GM12891 (cell line): Measurements from ENCODE around the gene ACTR3C.
"Not testable (repeated sequence)": the region's sequence is repeated elsewhere in the genome, so short reads cannot be mapped to it uniquely, and the experiment has no call there.

Experiments
- PAX5 ChIP-seq: IDR thresholded peaks from 2 replicates; pipeline ENCODE4 v1.6.1; 2011; ENCODE audit warnings: low read length, moderate library complexity, mild to moderate bottlenecking; ENCODE audit not compliant: insufficient read depth, severe bottlenecking
- POLR2A ChIP-seq: IDR thresholded peaks from 2 replicates; pipeline ENCODE4 v1.6.1; 2011; ENCODE audit warnings: low read depth, low read length, control low read depth
- POLR2AphosphoS5 ChIP-seq: IDR thresholded peaks from 2 replicates; pipeline ENCODE4 v1.6.1; 2011; ENCODE audit warnings: low read depth, low read length, control low read depth
- SPI1 ChIP-seq: IDR thresholded peaks from 2 replicates; pipeline ENCODE4 v1.6.1; 2011; ENCODE audit warnings: low read depth, low read length, control low read depth
- TAF1 ChIP-seq: IDR thresholded peaks from 2 replicates; pipeline ENCODE4 v1.6.1; 2011; ENCODE audit warnings: low read depth, low read length, control low read depth

DNA sequence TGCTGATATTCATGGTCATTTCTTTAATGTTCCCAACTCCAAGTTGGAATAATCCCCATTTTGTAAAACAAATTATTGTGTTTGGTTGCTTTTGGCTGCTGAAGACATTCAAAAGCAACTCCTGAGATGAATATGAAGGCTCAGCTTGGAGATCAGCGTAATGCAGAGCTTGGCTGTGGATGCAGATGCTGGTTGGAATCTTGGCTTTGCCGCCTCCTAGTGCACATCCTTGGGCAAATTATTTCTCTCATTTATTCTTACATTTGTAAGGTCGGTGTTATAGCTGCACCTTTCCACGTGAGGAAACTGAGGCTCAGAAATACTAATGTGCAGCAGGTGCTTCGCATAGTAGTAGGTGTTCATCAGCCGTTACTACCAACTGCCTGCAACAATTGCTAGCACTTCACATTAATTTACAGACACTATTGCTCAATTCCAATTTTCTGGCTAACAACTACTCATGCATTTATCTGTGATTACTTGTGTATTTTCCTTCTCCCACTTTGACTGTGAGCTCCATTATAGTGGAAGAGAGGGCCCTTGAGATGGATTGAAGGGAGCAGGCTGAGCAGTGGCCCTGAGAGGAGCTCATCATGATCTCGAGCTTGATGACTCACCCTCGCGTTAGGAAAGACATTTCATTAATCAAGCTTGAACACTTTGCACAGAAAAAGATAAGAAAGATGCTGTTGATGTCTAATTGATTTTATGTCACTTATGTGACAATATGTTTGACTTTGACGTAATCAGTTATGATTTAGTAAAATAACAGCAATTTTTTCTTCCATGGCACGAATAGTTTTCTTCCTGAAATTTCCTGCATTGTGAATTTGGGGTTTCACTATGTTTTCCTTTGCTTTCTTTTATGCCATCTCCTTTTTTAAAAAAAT lies 101.0 kb downstream of the ACTR3C start:
- TF ChIP-seq POLR2A, POLR2AphosphoS5, PAX5, TAF1, SPI1: not testable (repeated sequence)
